Astrocyte (in vitro differentiated cells and primary cell): ENCODE data around the gene DDX39A. TPM values are rescaled to one million over a fixed set of nuclear protein-coding genes. Genes with fewer than 3 reads are reported as not detected.

Experiments used
- DNase-seq: peaks from one replicate; pipeline ENCODE4 v3.0.0-alpha.2; 2010; ENCODE audit warnings: low read depth
- FAIRE-seq: peaks from 2 replicates; lab custom pipeline; 2011; peaks lifted over from hg19 to GRCh38; lab: Jason Lieb, UNC
- H2AFZ ChIP-seq: 2 replicates; pipeline ENCODE4 v1.6.0; 2012; ENCODE audit warnings: low read depth, low read length, inconsistent platforms
- H3K27ac ChIP-seq: 2 replicates; pipeline ENCODE4 v1.5.1; 2011; ENCODE audit warnings: low read depth, low read length, inconsistent platforms
- H3K27me3 ChIP-seq: 2 replicates; pipeline ENCODE4 v1.6.0; 2011; ENCODE audit warnings: low read length, inconsistent platforms; ENCODE audit not compliant: insufficient read depth
- H3K36me3 ChIP-seq: 2 replicates; pipeline ENCODE4 v1.5.1; 2011; ENCODE audit warnings: low read length, inconsistent platforms; ENCODE audit not compliant: insufficient read depth
- H3K4me1 ChIP-seq: 2 replicates; pipeline ENCODE4 v1.5.1; 2011; ENCODE audit warnings: low read length, inconsistent platforms; ENCODE audit not compliant: insufficient read depth
- H3K4me2 ChIP-seq: 2 replicates; pipeline ENCODE4 v1.6.0; 2012; ENCODE audit warnings: low read length, inconsistent platforms
- H3K4me3 ChIP-seq: 2 replicates; pipeline ENCODE4 v1.5.1; 2011; ENCODE audit warnings: low read depth, mild to moderate bottlenecking, low read length, inconsistent platforms; ENCODE audit not compliant: insufficient read depth
- H3K79me2 ChIP-seq: 2 replicates; pipeline ENCODE4 v1.6.0; 2012; ENCODE audit warnings: mild to moderate bottlenecking, low read length, inconsistent platforms; ENCODE audit not compliant: insufficient read depth
- H3K9ac ChIP-seq: 2 replicates; pipeline ENCODE4 v1.6.0; 2012; ENCODE audit warnings: mild to moderate bottlenecking, low read length, inconsistent platforms
- H3K9me3 ChIP-seq: 2 replicates; pipeline ENCODE4 v1.5.1; 2012; ENCODE audit warnings: low read depth, mild to moderate bottlenecking, low read length, inconsistent platforms; ENCODE audit not compliant: insufficient read depth
- H4K20me1 ChIP-seq: 2 replicates; pipeline ENCODE4 v1.6.0; 2012; ENCODE audit warnings: low read length, inconsistent platforms; ENCODE audit not compliant: insufficient read depth
- H3K27ac Mint-ChIP-seq: one replicate; pipeline ENCODE4 v1.8.0; 2021; ENCODE audit warnings: mild to moderate bottlenecking, mixed read lengths; ENCODE audit not compliant: unreplicated experiment
- H3K27me3 Mint-ChIP-seq: one replicate; pipeline ENCODE4 v1.8.0; 2021; ENCODE audit warnings: low read depth, mixed read lengths; ENCODE audit not compliant: unreplicated experiment
- H3K36me3 Mint-ChIP-seq: one replicate; pipeline ENCODE4 v1.8.0; 2021; ENCODE audit warnings: low read depth, mixed read lengths; ENCODE audit not compliant: unreplicated experiment
- H3K4me1 Mint-ChIP-seq: one replicate; pipeline ENCODE4 v1.8.0; 2021; ENCODE audit warnings: low read depth, mixed read lengths; ENCODE audit not compliant: unreplicated experiment
- H3K4me3 Mint-ChIP-seq: one replicate; pipeline ENCODE4 v1.8.0; 2021; ENCODE audit warnings: mild to moderate bottlenecking, moderate library complexity, mixed read lengths; ENCODE audit not compliant: unreplicated experiment
- H3K9me3 Mint-ChIP-seq: one replicate; pipeline ENCODE4 v1.8.0; 2021; ENCODE audit warnings: mild to moderate bottlenecking, mixed read lengths; ENCODE audit not compliant: unreplicated experiment
- CTCF ChIP-seq: IDR thresholded peaks from 2 replicates; pipeline ENCODE4 v1.5.1; 2011; ENCODE audit warnings: low read depth, mild to moderate bottlenecking, inconsistent platforms, low read length, moderate library complexity; ENCODE audit not compliant: insufficient read depth
- EZH2 ChIP-seq: IDR thresholded peaks from 2 replicates; pipeline ENCODE4 v1.6.1; 2012; ENCODE audit warnings: mild to moderate bottlenecking, low read length, inconsistent platforms; ENCODE audit not compliant: insufficient read depth
- total RNA-seq: library from RNA; stranded (reverse); gene quantifications from 2 replicates; pipeline ENCODE4 v1.2.1, GENCODE V29; 2021

The DDX39A gene
- total RNA-seq, 1 donor from 2014 or later, result 54.9 TPM

GRCh38 chr19:14450168-14450874 lies 31.2 kb upstream of the DDX39A start:
- Histone ChIP-seq H3K4me3 (no peak overlapping the region), H3K4me2 (no peak overlapping the region), H3K9ac (no peak overlapping the region), H3K27ac (no peak overlapping the region), H3K36me3 (peaks cover 6% of the 10 kb centered on the region), H3K79me2 (no peaks in the 10 kb centered on the region), H3K27me3 (no peaks in the 10 kb centered on the region), H3K4me1 (no peaks in the 10 kb centered on the region), H2AFZ (no peak overlapping the region), H4K20me1 (peaks cover 4% of the 10 kb centered on the region), H3K9me3 (no peaks in the 10 kb centered on the region)
- Mint-ChIP-seq H3K4me1 (no peaks in the 10 kb centered on the region), H3K9me3 (no peaks in the 10 kb centered on the region), H3K27ac (no peak overlapping the region), H3K27me3 (no peaks in the 10 kb centered on the region), H3K4me3 (no peak overlapping the region), H3K36me3 (peaks cover 36% of the 10 kb centered on the region)
- FAIRE-seq (no peak), DNase-seq (no peak)
- no peak for TF ChIP-seq EZH2
- no peak for TF ChIP-seq CTCF

GRCh38 chr19:14449321-14449720 lies 30.2 kb upstream of the DDX39A start:
- no peaks in the 10 kb centered on the region for H3K79me2 ChIP-seq
- Mint-ChIP-seq H3K27ac (peak overlapping the region; percentile 75), H3K36me3 (peaks cover 31% of the 10 kb centered on the region), H3K4me1 (no peaks in the 10 kb centered on the region), H3K27me3 (no peaks in the 10 kb centered on the region), H3K4me3 (no peak overlapping the region), H3K9me3 (no peaks in the 10 kb centered on the region)
- FAIRE-seq, result no peak
- no peaks in the 10 kb centered on the region for H3K27me3 ChIP-seq
- H3K27ac ChIP-seq, result no peak overlapping the region
- no peak overlapping the region for H3K4me2 ChIP-seq
- H2AFZ ChIP-seq, result no peak overlapping the region
- no peak for DNase-seq
- TF ChIP-seq CTCF, result no peak
- no peak for TF ChIP-seq EZH2
- no peak overlapping the region for H3K4me3 ChIP-seq
- H3K9ac ChIP-seq, result no peak overlapping the region
- H4K20me1 ChIP-seq, result peaks cover 4% of the 10 kb centered on the region
- H3K4me1 ChIP-seq, result no peaks in the 10 kb centered on the region
- H3K9me3 ChIP-seq, result no peaks in the 10 kb centered on the region
- peaks cover 6% of the 10 kb centered on the region for H3K36me3 ChIP-seq

- DNase-seq (no peak), FAIRE-seq (no peak)
- H3K27ac Mint-ChIP-seq, result no peak overlapping the region
- Histone ChIP-seq H3K4me1 (no peaks in the 10 kb centered on the region), H3K27ac (no peak overlapping the region), H3K9ac (no peak overlapping the region), H3K4me2 (no peak overlapping the region), H3K9me3 (no peaks in the 10 kb centered on the region), H3K79me2 (no peaks in the 10 kb centered on the region), H2AFZ (no peak overlapping the region), H3K27me3 (no peaks in the 10 kb centered on the region), H3K4me3 (no peak overlapping the region), H4K20me1 (peaks cover 7% of the 10 kb centered on the region), H3K36me3 (peaks cover 7% of the 10 kb centered on the region)
- TF ChIP-seq EZH2 (no peak), CTCF (no peak)
- no peak overlapping the region for H3K4me3 Mint-ChIP-seq
- peaks cover 39% of the 10 kb centered on the region for H3K36me3 Mint-ChIP-seq
- no peaks in the 10 kb centered on the region for H3K27me3 Mint-ChIP-seq
- H3K9me3 Mint-ChIP-seq, result no peaks in the 10 kb centered on the region
- no peaks in the 10 kb centered on the region for H3K4me1 Mint-ChIP-seq
These were observed 27.3 kb upstream of the DDX39A start for GRCh38 chr19:14446336-14447036.
